A673 (cell line): ENCODE data around the gene IQCK. TPM values are rescaled to one million over a fixed set of nuclear protein-coding genes. Genes with fewer than 3 reads are reported as not detected.

Source experiments
- BruUV-seq: library from RNA; stranded (reverse); fragments of 400-500 nt; replicated peaks from 2 replicates; lab custom pipeline; 2021; lab: Mats Ljungman, UMichigan
- CTCF ChIA-PET: fragments of 300-600 bp; sonication (Branson Sonifier 250); formaldehyde crosslinking; loops from one replicate; lab custom pipeline; 2022; ENCODE audit warnings: antibody characterized with exemption; lab: Charles Lee
- POLR2A ChIA-PET: fragments of 300-600 bp; sonication (Branson Sonifier 250); formaldehyde crosslinking; loops from one replicate; lab custom pipeline; 2022; ENCODE audit warnings: antibody characterized with exemption; ENCODE audit not compliant: low non-redundant PET; lab: Charles Lee
- DNase-seq: peaks from one replicate; pipeline ENCODE4 v3.0.0-alpha.2; 2015; ENCODE audit warnings: low spot score
- H3K27ac ChIP-seq: fragments of 200-600 bp; sonication (generic); 2 replicates; pipeline ENCODE4 v1.5.1; 2016; ENCODE audit warnings: mixed run types, low read depth, mild to moderate bottlenecking, mixed read lengths, antibody characterized with exemption, low read length; ENCODE audit not compliant: poor library complexity, severe bottlenecking
- H3K27me3 ChIP-seq: fragments of 200-600 bp; sonication (generic); replicated peaks from 2 replicates; pipeline ENCODE4 v1.6.1; 2017; ENCODE audit warnings: mixed run types, low read depth, mild to moderate bottlenecking, mixed read lengths, antibody characterized with exemption, low read length; ENCODE audit not compliant: insufficient read depth, poor library complexity
- H3K36me3 ChIP-seq: fragments of 200-600 bp; sonication (generic); 2 replicates; pipeline ENCODE4 v1.6.1; 2016; ENCODE audit warnings: mixed run types, mild to moderate bottlenecking, mixed read lengths, antibody characterized with exemption, low read length; ENCODE audit not compliant: insufficient read depth, poor library complexity, severe bottlenecking
- H3K4me1 ChIP-seq: fragments of 200-600 bp; sonication (generic); 2 replicates; pipeline ENCODE4 v1.6.1; 2017; ENCODE audit warnings: mixed run types, mild to moderate bottlenecking, mixed read lengths, antibody characterized with exemption, low read length; ENCODE audit not compliant: insufficient read depth, poor library complexity, severe bottlenecking
- H3K4me3 ChIP-seq: fragments of 200-600 bp; sonication (generic); 2 replicates; pipeline ENCODE4 v1.5.1; 2016; ENCODE audit warnings: low read depth, mixed run types, mild to moderate bottlenecking, mixed read lengths, low read length; ENCODE audit not compliant: poor library complexity, severe bottlenecking
- H3K9me3 ChIP-seq: fragments of 200-600 bp; sonication (generic); 2 replicates; pipeline ENCODE4 v1.6.1; 2016; ENCODE audit warnings: mixed run types, low read depth, mild to moderate bottlenecking, mixed read lengths, antibody characterized with exemption, low read length; ENCODE audit not compliant: poor library complexity, severe bottlenecking
- CTCF ChIP-seq: fragments of 300-800, 200-600 bp; sonication (generic); conservative IDR thresholded peaks from 2 replicates; pipeline ENCODE4 v1.5.1; 2017; ENCODE audit warnings: low read depth, mild to moderate bottlenecking, antibody characterized with exemption, low read length, moderate library complexity, mixed read lengths
- EZH2 ChIP-seq: fragments of 200-600 bp; sonication (generic); IDR thresholded peaks from 2 replicates; pipeline ENCODE4 v1.6.1; 2017; ENCODE audit warnings: borderline replicate concordance, low read depth, mild to moderate bottlenecking, mixed read lengths, antibody characterized with exemption, low read length; ENCODE audit not compliant: poor library complexity, severe bottlenecking
- intact Hi-C: fragments of 100-400 bp; cut with micrococcal nuclease; formaldehyde crosslinking; loops from one replicate; pipeline ENCODE4 v1.10.0; 2022; ENCODE audit not compliant: unreplicated experiment
- total RNA-seq: library from RNA; stranded (reverse); gene quantifications from 2 replicates; pipeline ENCODE4 v1.2.3, GENCODE V29; 2021

Gene IQCK
- total RNA-seq, 1 experiment from 2014 or later = 11.2 TPM

- Histone ChIP-seq H3K4me1 (peaks cover 23% of the 10 kb centered on the region), H3K27ac (no peak within 1 kb of the TSS), H3K36me3 (no peaks in the 10 kb centered on the region), H3K27me3 (peaks cover 11% of the 10 kb centered on the region), H3K9me3 (no peaks in the 10 kb centered on the region), H3K4me3 (peak within 1 kb of the TSS; percentile 48)
- BruUV-seq = no TSS peak
- intact Hi-C loops = loop anchor here (10.0 kb wide), 1 partner anchor 500 kb away; no protein-coding TSS in a partner anchor
- POLR2A ChIA-PET = no interaction called here
- CTCF ChIA-PET = interaction anchor here (1.0 to 1.8 kb wide), 3 partner anchors 283 to 301 kb away, joined by 3 to 13 read pairs (median 6); no protein-coding TSS in a partner anchor
- peak; percentile 48 for DNase-seq
- TF ChIP-seq CTCF (no peak; the same call in 1 of the 2 replicates), EZH2 (no peak)
Observed at GRCh38 chr16:19884611-19885450, 166.8 kb downstream of the IQCK start, which contains the start of gene GPRC5B. Gene GPRC5B (minus strand): TSS chr16:19884848. CDS start chr16:19872845, 12,003 bp downstream.

- Histone ChIP-seq H3K4me3 (peak overlapping the region; percentile 48), H3K27ac (no peak overlapping the region), H3K4me1 (peaks cover 23% of the 10 kb centered on the region), H3K36me3 (no peaks in the 10 kb centered on the region), H3K9me3 (no peaks in the 10 kb centered on the region), H3K27me3 (peaks cover 11% of the 10 kb centered on the region)
- no peak for TF ChIP-seq EZH2
- TF ChIP-seq CTCF = no peak
- ChIA-PET POLR2A (no interaction called here), CTCF (interaction anchor here (1.4 to 1.8 kb wide), 2 partner anchors 284 to 302 kb away, joined by 5 to 13 read pairs; no protein-coding TSS in a partner anchor)
- DNase-seq = no peak
- intact Hi-C loops = loop anchor here (1.0 to 10.0 kb wide), 3 partner anchors 284 to 501 kb away; no protein-coding TSS in a partner anchor
- no TSS peak for BruUV-seq
Observed at GRCh38 chr16:19885451-19886072, 167.5 kb downstream of the IQCK start.

- no peaks in the 10 kb centered on the region for H3K36me3 ChIP-seq
- intact Hi-C loops = loop anchor here (1.0 to 10.0 kb wide), 3 partner anchors 285 to 502 kb away; no protein-coding TSS in a partner anchor
- H3K4me1 ChIP-seq = peaks cover 23% of the 10 kb centered on the region
- peaks cover 11% of the 10 kb centered on the region for H3K27me3 ChIP-seq
- no TSS peak for BruUV-seq
- H3K27ac ChIP-seq = no peak overlapping the region
- CTCF ChIA-PET = interaction anchor here (0.6 to 1.8 kb wide), 4 partner anchors 190 to 303 kb away, joined by 3 to 13 read pairs (median 4); no protein-coding TSS in a partner anchor
- peak overlapping the region; percentile 48 for H3K4me3 ChIP-seq
- no peaks in the 10 kb centered on the region for H3K9me3 ChIP-seq
- peak; percentile 89 for DNase-seq
- POLR2A ChIA-PET = no interaction called here
- TF ChIP-seq EZH2 = no peak
- peak; percentile 99 for TF ChIP-seq CTCF
Observed at GRCh38 chr16:19886073-19886941, 168.2 kb downstream of the IQCK start.
